Fibroblast of villous mesenchyme (primary cell): ENCODE results near the gene MAST4. TPM values are rescaled to one million over a fixed set of nuclear protein-coding genes. Genes with fewer than 3 reads are reported as not detected.

Experiments used
- DNase-seq: peaks from one replicate; pipeline ENCODE4 v3.0.0-alpha.2; 2010; ENCODE audit warnings: low read depth
- H3K4me3 ChIP-seq: 2 replicates; pipeline ENCODE4 v1.5.1; 2011; ENCODE audit warnings: low read depth, mild to moderate bottlenecking, low read length
- total RNA-seq: library from RNA; depleted of rRNA; stranded (reverse); fragments of >200 nt; gene quantifications from 2 replicates; pipeline ENCODE4 v1.2.3, GENCODE V29; 2012
- TF ChIP-seq, protein P1 (sequence below): IDR thresholded peaks from 2 replicates; pipeline ENCODE4 v1.5.1; 2012; ENCODE audit warnings: low read depth, mild to moderate bottlenecking, low read length; ENCODE audit not compliant: insufficient read depth

The MAST4 gene
- total RNA-seq, 1 donor: 8.2 TPM

DNA sequence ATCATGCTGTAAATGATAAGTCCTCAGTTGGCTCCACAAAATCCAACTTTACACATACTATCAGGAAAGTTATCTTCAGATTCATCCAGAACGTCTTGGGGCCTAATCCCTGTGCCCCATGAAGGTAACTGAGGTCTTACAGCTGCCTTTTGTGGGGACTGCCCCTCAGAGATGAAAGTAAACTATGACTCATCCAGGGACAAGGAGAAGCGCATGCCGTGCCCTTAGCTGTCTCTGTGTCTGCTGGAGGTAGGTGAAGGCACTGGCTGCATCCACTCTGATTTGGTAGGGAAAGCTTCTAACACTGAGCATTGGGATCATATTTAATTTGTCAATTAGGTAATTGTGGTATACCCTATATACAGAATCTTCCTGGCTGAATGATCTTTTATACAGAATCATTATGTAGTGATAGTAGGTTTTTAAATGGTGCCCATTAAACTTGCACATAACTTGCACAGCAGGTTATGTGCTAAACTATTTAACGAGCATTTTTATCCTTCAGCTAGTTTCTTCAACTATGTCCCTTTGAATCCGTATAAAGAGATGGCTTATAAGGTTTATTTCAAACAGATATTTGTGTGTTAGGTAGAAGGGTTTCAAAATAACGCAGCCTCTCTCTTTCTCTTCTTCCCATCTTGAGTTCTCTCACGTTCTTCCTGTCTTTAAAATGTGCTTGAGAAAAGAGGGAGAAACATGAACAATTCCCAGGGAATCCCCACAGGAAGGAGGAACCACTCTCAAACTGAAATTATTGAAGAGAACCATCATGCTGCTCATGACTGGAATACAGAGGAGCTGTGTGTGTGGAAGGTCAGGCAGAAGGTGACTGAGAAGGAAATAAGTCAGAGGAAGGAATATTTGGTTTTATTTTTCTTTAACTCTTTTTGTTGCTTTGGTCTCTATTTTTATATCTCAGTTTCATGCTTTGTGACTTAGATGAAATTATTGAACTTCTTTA lies 349.5 kb downstream of the MAST4 start:
- H3K4me3 ChIP-seq: no peak overlapping the region
- DNase-seq: no peak
- TF ChIP-seq, protein P1, sequence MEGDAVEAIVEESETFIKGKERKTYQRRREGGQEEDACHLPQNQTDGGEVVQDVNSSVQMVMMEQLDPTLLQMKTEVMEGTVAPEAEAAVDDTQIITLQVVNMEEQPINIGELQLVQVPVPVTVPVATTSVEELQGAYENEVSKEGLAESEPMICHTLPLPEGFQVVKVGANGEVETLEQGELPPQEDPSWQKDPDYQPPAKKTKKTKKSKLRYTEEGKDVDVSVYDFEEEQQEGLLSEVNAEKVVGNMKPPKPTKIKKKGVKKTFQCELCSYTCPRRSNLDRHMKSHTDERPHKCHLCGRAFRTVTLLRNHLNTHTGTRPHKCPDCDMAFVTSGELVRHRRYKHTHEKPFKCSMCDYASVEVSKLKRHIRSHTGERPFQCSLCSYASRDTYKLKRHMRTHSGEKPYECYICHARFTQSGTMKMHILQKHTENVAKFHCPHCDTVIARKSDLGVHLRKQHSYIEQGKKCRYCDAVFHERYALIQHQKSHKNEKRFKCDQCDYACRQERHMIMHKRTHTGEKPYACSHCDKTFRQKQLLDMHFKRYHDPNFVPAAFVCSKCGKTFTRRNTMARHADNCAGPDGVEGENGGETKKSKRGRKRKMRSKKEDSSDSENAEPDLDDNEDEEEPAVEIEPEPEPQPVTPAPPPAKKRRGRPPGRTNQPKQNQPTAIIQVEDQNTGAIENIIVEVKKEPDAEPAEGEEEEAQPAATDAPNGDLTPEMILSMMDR: no peak

DNA sequence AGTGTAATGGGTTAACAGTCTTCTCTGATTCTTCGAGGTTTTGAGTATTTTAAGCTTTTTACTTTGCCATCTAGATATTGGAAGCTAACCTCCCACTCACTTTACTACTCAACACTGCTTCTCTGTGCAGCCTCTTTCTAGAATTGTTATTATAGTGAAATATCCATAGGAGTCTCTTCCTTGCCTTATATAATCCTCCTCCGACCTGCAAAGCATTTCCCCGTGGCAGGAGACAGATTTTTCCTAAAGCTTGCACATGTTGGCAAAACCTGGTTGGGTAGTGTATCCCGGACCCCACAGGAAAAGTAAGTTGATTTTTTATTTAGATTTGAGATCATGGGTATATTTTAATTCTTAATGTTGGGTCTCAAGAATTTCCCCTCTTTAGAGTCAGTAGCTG lies 351.3 kb downstream of the MAST4 start:
- TF ChIP-seq, protein P1: no peak
- H3K4me3 ChIP-seq: no peak overlapping the region
- no peak for DNase-seq

DNA sequence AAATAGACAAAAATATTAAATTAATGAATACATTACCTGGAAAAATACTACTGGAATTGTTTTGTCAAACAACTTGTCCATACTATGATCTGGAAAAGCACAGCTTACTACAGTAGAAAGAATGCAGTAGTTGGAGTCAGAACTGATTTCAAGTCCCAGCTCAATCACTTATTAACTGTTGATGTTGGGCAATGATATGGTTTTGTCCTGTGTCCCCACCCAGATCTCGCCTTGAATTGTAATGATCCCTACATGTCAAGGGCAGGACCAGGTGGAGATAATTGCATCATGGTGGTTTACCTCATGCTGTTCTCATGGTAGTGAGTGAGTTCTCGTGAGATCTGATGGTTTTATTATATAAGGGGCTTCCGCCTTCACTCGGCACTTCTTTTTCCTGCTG lies 352.9 kb downstream of the MAST4 start:
- DNase-seq: no peak
- TF ChIP-seq, protein P1: no peak
- H3K4me3 ChIP-seq: no peak overlapping the region

DNA sequence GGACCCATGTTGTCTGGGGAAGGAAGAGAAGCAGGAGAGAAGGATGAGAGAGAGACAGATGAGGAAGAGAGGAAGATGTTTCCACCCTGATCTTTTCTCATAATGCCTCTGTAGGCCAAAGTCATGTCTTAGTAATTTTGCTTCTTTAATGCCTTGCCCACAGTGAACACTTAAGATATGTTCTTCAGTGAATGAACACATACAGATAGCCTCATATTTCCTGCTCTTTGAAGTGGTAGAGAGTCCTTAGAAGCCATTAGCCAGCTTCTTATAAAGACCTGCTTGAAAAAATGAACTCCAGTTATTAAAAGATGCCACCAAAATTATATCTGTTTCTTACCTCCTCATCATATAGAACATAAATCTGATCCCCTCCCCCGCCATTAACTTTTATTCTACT lies 356.0 kb downstream of the MAST4 start:
- no peak overlapping the region for H3K4me3 ChIP-seq
- DNase-seq: no peak
- TF ChIP-seq, protein P1: no peak

DNA sequence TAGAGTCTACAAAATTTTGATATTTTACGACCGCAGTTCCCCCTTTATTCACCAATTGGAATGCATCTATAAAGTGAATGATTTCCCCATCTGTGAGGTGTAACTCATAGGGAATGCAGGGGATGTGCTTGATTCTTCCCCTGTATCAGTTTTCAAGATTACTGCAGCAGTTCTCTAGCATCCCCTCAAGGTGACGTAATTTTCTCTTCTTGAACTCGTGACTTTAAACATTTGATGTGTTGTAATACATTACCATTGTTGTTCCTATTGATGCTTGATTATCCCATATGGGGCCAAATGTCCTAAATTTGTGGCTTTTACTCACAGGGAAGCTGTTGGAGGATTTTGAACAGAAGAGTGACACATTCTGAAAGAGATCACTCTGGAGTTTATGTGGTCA lies 360.2 kb downstream of the MAST4 start:
- no peak for DNase-seq
- TF ChIP-seq, protein P1: no peak
- H3K4me3 ChIP-seq: no peak overlapping the region

DNA sequence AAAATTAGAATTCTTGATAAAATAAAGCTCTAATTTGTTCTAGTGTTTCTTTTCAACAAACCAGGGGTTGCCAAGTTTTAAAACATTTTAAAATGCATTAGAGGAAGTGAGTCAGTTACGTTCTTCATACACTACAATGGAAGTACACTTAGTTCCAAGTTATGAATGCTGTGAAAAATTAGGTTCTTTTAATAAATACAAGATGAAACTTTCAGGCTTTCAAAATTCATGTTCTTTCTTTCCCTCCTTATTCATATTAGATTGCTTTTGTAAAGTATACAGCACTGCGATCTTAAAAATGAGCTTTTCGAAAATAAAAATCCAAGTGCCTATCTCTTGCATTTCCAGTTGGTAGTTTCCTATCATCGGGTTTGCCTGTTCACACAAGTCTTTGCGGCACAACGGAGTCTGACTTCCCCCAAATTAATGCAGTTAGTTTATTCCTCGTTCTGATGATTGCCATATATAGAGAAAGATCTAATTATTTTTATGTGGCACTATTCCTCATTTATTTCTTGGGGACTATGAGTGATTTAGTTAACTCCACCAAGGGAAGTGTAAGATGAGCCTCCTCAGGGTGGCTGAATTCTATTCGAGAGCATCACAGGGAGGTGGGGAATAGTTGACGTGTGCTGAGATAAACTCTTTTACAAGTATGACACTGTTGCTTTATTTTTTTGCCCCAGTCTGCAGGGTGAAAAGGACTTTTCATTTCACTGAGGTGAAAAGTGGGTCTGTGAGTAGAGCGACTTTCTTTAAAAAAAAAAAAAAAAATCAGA lies 362.2 kb downstream of the MAST4 start:
- H3K4me3 ChIP-seq: peak overlapping the region; percentile 58
- TF ChIP-seq, protein P1: no peak
- DNase-seq: peak; percentile 55
